ENCODE results near the gene TTLL3. TPM values are rescaled to one million over a fixed set of nuclear protein-coding genes. Genes with fewer than 3 reads are reported as not detected.

Gene TTLL3
- total and polyA plus RNA-seq, 2 of the 13 experiments (the other 11 are each of a cell fraction or from before 2014, with no cell fraction given): 9.5 to 51.2 TPM

DNA sequence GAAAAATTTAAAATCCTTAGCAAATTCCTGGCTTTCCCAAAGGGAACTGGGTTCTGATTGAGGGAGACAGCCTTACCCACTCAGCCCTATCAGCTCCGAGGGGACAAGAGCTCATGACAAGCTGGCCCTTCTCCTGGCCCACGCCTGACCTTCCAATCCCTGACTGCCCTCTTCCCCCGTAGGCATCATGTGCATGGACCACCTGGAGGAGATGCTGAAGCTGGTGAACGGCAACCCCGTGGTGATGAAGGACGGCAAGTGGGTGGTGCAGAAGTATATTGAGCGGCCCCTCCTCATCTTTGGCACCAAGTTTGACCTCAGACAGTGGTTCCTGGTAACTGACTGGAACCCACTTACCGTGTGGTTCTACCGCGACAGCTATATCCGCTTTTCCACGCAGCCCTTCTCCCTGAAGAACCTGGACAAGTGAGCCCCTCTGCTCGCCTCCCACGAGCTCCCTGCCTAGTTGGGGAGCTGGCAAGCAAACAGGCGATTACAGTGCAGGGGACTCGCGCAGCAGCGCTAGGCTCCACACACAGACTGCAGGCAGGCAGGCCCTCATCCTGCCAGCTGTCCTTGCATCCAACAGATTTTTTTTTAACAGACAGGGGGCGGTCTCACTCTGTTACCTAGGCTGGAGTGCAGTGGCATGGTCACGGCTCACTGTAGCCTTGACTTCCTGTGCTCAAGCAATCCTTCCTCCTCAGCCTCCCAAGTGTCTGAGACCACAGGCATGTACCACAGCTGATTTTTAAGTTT, 16.9 kb downstream of the TTLL3 start:
- Histone ChIP-seq H3K4me3 (replicated peaks in 1 of 3; ENCODE audit: insufficient read depth in 1 of 3, low read depth in 2 of 3, low read length in 3 of 3) (no peak overlapping the region), H3K9me3 (ENCODE audit: low read length) (no peaks in the 10 kb centered on the region), H2AFZ (ENCODE audit: low read length) (no peak overlapping the region), H4K20me1 (ENCODE audit: insufficient read depth, low read length) (no peaks in the 10 kb centered on the region), H3K27me3 (ENCODE audit: control insufficient read depth in 1 of 2, insufficient read depth in 2 of 2, low read length in 2 of 2) (no peaks in the 10 kb centered on the region), H3K4me1 (ENCODE audit: insufficient read depth, low read length) (no peaks in the 10 kb centered on the region), H3K9ac (ENCODE audit: insufficient read depth, low read depth, low read length) (no peak overlapping the region), H3K79me2 (ENCODE audit: insufficient read depth, low read length) (no peaks in the 10 kb centered on the region), H3K36me3 (replicated peaks in 1 of 2; ENCODE audit: control insufficient read depth in 1 of 2, insufficient read depth in 2 of 2, low read length in 2 of 2) (peaks cover 6% of the 10 kb centered on the region in 2 experiments; a peak in 3 of 5 replicates), H3K4me2 (ENCODE audit: low read depth, low read length) (no peak overlapping the region), H3K27ac (ENCODE audit: extremely low read length, insufficient read depth, low read length) (no peak overlapping the region)
- DNase-seq (ENCODE audit: low spot score) (peak; percentile 29), ATAC-seq (peak; percentile 86), FAIRE-seq (peak; percentile 50)
- ChIA-PET CTCF (ENCODE audit: low intra/inter-chr PET ratio, low total read pairs) (no interaction called here), POLR2A (interaction anchor here (1.1 kb wide), 1 partner anchor 8 kb away, joined by 3 read pairs; no protein-coding TSS in a partner anchor)
- WGBS (ENCODE audit: low lambda C conversion rate): 93% methylated on average over 20 of the region's 20 CpGs
- intact Hi-C loops (cut with micrococcal nuclease; ENCODE audit: unreplicated experiment): no loop called here
- in situ Hi-C loops (cut with HindIII; ENCODE audit: extremely low pct_ligation_motif_present, low pct_unique_long_range_greater_than_20kb): no loop called here
- BruUV-seq (replicated peaks): no TSS peak
- TF ChIP-seq ZNF737 (CRISPR knock-in tag; IDR thresholded peaks at IDR 0.05; ENCODE audit: borderline replicate concordance): no peak
- peak; percentile 12; the same call in 1 of the 2 replicates for TF ChIP-seq SMC3 (IDR thresholded peaks at IDR 0.05; ENCODE audit: low read length)
- no peak for TF ChIP-seq NR2C2 (CRISPR knock-in tag; IDR thresholded peaks at IDR 0.05; ENCODE audit: borderline replicate concordance)
- TF ChIP-seq DR1 (CRISPR knock-in tag; IDR thresholded peaks at IDR 0.05): no peak
- TF ChIP-seq ZNF136 (CRISPR knock-in tag; IDR thresholded peaks at IDR 0.05; ENCODE audit: low read depth): no peak
- TF ChIP-seq, protein P1, sequence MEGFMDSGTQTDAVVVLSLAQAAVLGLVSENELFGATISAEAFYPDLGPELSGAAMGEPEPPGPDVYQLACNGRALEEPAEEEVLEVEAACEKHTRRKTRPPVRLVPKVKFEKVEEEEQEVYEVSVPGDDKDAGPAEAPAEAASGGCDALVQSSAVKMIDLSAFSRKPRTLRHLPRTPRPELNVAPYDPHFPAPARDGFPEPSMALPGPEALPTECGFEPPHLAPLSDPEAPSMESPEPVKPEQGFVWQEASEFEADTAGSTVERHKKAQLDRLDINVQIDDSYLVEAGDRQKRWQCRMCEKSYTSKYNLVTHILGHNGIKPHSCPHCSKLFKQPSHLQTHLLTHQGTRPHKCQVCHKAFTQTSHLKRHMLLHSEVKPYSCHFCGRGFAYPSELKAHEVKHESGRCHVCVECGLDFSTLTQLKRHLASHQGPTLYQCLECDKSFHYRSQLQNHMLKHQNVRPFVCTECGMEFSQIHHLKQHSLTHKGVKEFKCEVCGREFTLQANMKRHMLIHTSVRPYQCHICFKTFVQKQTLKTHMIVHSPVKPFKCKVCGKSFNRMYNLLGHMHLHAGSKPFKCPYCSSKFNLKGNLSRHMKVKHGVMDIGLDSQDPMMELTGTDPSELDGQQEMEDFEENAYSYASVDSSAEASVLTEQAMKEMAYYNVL (CRISPR knock-in tag; IDR thresholded peaks at IDR 0.05; ENCODE audit: borderline replicate concordance): no peak
- TF ChIP-seq, protein P2, sequence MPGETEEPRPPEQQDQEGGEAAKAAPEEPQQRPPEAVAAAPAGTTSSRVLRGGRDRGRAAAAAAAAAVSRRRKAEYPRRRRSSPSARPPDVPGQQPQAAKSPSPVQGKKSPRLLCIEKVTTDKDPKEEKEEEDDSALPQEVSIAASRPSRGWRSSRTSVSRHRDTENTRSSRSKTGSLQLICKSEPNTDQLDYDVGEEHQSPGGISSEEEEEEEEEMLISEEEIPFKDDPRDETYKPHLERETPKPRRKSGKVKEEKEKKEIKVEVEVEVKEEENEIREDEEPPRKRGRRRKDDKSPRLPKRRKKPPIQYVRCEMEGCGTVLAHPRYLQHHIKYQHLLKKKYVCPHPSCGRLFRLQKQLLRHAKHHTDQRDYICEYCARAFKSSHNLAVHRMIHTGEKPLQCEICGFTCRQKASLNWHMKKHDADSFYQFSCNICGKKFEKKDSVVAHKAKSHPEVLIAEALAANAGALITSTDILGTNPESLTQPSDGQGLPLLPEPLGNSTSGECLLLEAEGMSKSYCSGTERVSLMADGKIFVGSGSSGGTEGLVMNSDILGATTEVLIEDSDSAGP (CRISPR knock-in tag; IDR thresholded peaks at IDR 0.05; ENCODE audit: borderline replicate concordance): peak; percentile 36; the same call in 1 of the 2 replicates
- peak; percentile 38; the same call in 1 of the 2 replicates for TF ChIP-seq ZBTB38 (CRISPR knock-in tag; IDR thresholded peaks at IDR 0.05)
- TF ChIP-seq ZNF776 (CRISPR knock-in tag; IDR thresholded peaks at IDR 0.05): no peak
- peak; percentile 30 for TF ChIP-seq ZNF687 (CRISPR knock-in tag; IDR thresholded peaks at IDR 0.05)
- no peak for TF ChIP-seq ZKSCAN5 (CRISPR knock-in tag; IDR thresholded peaks at IDR 0.05)
- TF ChIP-seq AHR (CRISPR knock-in tag; IDR thresholded peaks at IDR 0.05): no peak
- TF ChIP-seq ZC3H13 (CRISPR knock-in tag; IDR thresholded peaks at IDR 0.05): no peak
- TF ChIP-seq IRX3 (CRISPR knock-in tag; IDR thresholded peaks at IDR 0.05; ENCODE audit: borderline replicate concordance, low read depth): no peak

Data from HepG2 (cell line).